Measurements from ENCODE around the gene PLOD1.
"Not testable (repeated sequence)": the region's sequence is repeated elsewhere in the genome, so short reads cannot be mapped to it uniquely, and the experiment has no call there.

The PLOD1 gene

DNA sequence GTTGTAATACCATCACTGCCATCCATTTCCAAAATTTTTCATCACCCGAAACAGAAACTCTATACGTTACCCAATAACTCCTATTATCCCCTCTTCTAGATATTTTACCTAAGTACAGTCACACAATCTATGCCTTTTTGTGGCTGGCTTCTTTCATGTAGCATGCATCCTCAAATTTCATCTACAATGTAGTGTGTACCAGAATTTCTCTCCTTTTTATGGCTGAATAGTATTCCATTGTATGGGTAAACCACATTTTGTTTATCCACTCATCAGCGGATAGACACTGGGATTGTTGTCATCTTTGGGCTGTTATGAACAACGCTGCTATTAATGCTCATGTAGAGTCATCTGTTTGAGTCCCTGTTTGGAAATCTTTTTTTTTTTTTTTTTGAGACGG lies 29.5 kb upstream of the PLOD1 start:
- no peak overlapping the region for H3K4me3 ChIP-seq (ENCODE audit: low read depth, low read length)
- TF ChIP-seq, protein P1, sequence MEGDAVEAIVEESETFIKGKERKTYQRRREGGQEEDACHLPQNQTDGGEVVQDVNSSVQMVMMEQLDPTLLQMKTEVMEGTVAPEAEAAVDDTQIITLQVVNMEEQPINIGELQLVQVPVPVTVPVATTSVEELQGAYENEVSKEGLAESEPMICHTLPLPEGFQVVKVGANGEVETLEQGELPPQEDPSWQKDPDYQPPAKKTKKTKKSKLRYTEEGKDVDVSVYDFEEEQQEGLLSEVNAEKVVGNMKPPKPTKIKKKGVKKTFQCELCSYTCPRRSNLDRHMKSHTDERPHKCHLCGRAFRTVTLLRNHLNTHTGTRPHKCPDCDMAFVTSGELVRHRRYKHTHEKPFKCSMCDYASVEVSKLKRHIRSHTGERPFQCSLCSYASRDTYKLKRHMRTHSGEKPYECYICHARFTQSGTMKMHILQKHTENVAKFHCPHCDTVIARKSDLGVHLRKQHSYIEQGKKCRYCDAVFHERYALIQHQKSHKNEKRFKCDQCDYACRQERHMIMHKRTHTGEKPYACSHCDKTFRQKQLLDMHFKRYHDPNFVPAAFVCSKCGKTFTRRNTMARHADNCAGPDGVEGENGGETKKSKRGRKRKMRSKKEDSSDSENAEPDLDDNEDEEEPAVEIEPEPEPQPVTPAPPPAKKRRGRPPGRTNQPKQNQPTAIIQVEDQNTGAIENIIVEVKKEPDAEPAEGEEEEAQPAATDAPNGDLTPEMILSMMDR (conservative IDR thresholded peaks at IDR 0.05; ENCODE audit: low read depth, low read length): no peak
- DNase-seq (ENCODE audit: low read depth): no peak

DNA sequence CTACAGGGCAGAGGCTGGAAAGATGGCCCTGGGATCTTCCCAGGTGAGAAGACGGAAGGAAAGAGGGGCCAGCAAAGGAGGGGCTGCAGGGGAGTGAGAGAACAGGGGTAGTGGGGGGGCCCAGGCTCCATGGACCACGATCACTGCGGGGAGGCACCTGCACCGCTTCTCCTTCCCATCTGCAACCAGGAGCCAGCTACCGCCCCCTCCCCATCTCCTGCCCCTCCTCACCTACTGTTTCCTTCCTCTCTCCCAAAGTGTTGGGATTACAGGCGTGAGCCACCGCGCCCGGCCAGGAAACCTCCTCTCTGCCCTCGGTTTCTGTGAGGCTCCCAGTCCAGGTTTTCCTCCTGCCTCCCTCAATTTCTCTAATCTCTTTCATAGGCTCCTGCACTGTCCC lies 27.6 kb upstream of the PLOD1 start:
- no peak overlapping the region for H3K4me3 ChIP-seq (ENCODE audit: low read depth, low read length)
- DNase-seq (ENCODE audit: low read depth): no peak
- TF ChIP-seq, protein P1 (conservative IDR thresholded peaks at IDR 0.05; ENCODE audit: low read depth, low read length): no peak

DNA sequence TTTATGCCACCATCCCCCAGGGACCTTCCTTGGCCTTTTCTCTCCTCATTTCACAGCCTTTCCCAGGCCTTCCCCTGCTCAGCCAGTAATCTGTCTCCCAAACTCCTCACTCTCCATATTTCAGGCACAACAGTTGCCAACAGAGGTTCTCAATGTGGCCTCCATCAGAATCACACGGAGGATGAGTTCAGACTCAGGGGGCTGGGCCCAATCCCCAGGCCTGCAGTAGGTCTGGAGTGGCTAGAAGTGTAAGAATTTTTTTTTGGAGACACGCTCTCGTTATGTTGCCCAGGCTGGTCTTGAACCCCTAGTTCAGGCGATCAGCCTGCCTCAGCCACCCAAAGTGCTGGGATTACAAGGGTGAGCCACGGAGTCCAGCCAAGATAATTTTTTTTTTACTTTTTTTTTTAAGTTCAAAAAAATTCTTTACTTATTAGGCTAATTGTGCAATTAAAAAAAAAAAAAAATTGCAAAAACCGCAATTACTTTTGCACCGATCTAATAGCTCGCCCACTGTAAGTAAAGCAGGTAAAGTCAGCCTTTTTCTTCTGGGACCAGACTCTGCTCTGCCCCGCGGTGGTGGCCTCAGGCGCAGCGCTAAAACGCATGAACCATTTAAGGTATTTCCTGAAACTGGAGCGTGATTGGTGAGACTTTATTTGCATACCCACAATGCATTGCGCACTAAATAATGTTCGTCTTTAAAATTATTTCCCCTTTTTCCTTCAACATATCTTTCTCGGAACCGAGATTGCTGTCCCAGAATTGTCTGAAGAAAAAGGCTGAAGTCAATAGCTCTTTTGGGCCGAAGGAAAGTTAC lies 27.0 kb upstream of the PLOD1 start:
- DNase-seq (ENCODE audit: low read depth): peak; percentile 97
- H3K4me3 ChIP-seq (ENCODE audit: low read depth, low read length): no peak overlapping the region
- TF ChIP-seq, protein P1 (conservative IDR thresholded peaks at IDR 0.05; ENCODE audit: low read depth, low read length): peak; percentile 92

DNA sequence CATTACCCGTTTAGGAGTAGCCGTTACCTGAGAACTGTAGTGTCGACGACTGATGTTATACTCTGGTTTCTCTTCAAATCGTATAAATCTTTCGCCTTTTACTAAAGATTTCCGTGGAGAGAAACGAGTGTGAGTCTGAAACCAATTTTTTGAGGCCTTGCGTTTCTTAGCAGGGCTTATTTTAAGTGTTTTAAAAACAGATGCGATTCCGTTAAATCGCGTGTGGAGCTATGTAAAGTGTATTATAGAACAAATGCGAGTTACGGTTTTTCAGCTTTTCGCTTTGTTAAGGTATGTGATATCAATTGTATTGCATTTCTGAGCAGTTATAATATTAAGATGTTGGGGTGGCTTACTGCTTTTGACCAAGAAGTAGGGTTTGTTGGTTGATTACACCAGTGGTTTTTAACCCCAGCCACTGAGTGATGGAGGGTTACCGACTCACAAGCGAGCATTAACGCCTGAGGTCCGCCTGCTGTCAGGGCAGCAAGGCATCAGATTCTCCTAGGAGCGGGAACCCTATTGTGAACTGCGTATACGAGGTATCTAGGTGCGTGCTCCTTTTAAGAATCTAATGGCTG lies 26.3 kb upstream of the PLOD1 start:
- peak overlapping the region; percentile 67 for H3K4me3 ChIP-seq (ENCODE audit: low read depth, low read length)
- peak; percentile 98 for DNase-seq (ENCODE audit: low read depth)
- TF ChIP-seq, protein P1 (conservative IDR thresholded peaks at IDR 0.05; ENCODE audit: low read depth, low read length): no peak

DNA sequence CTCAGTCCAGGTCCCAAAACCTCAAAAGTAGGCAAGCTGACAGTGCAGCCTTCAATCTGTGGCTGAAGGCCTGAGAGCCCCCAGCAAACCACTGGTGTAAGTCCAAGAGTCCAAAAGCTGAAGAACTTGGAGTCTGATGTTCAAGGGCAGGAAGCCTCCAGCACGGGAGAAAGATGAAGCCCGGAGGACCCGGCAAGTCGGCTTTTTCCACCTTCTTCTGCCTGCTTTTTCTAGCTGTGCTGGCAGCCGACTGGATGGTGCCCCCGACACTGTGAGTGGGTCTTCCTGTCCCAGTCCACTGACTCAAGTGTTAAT lies 23.6 kb upstream of the PLOD1 start:
- DNase-seq (ENCODE audit: low read depth); H3K4me3 ChIP-seq (ENCODE audit: low read depth, low read length): not testable (repeated sequence)

DNA sequence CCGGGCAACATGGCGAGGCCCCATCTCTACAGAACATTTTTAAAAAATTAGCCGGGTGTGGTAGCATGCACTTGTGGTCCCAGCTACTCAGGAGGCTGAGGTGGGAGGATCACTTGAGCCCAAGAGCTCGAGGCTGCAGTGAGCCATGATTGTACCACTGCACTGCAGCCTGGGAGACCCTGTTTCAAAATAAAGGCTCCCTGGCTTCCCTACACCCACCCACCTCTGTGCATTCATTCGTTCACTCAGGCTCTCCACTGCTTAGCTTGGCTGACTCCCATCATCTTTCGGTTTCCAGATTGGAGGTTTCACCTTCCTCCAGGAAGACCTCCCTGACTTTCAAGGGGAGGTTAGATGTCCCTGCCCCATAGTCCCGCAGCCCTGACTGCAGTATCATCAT lies 22.5 kb upstream of the PLOD1 start:
- no peak overlapping the region for H3K4me3 ChIP-seq (ENCODE audit: low read depth, low read length)
- TF ChIP-seq, protein P1 (conservative IDR thresholded peaks at IDR 0.05; ENCODE audit: low read depth, low read length): no peak
- no peak for DNase-seq (ENCODE audit: low read depth)

DNA sequence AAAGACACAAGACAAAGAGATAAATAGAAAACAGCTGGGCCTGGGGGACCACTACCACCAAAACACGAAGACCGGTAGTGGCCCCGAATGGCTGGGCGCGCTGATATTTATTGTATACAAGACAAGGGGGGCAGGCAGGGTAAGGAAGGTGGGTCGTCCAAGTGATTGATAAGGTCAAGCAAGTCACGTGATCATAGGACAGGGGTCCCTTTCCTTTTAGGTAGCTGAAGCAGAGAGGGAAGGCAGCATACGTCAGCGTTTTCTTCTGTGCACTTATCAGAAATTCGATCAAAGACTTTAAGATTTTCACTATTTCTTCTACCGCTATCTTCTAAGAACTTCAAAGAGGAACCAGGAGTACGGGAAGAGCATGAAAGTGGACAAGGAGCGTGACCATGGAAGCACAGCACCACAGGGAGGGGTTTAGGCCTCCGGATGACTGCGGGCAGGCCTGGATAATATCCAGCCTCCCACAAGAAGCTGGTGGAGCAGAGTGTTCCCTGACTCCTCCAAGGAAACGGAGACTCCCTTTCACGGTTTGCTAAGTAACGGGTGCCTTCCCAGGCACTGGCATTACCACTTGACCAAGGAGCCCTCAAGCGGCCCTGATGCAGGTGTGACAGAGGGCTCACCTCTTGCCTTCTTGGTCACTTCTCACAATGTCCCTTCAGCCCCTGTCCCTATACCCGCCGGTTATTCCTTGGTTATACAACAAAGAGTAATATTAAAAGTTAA lies 21.9 kb upstream of the PLOD1 start:
- DNase-seq (ENCODE audit: low read depth); H3K4me3 ChIP-seq (ENCODE audit: low read depth, low read length): not testable (repeated sequence)

DNA sequence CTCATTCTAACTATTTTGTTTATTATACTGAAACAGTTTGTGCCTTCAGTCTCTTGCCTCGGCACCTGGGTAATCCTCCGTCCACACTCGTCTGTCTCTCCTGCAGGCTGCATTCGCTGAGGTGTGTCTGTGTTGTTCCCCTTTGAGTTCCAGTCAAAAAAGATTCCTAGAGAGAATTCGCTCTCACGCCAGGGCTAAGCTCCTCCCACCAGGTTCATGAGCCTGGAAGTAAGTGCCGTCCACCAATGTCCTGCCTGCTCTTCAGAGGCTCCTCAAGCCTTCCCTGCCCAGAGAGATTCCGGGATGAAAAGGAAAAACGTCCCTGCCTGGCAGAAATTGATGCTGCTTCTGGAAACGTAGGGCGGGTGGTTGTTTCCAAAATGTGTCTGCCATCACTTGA lies 21.2 kb upstream of the PLOD1 start:
- no peak overlapping the region for H3K4me3 ChIP-seq (ENCODE audit: low read depth, low read length)
- TF ChIP-seq, protein P1 (conservative IDR thresholded peaks at IDR 0.05; ENCODE audit: low read depth, low read length): no peak
- no peak for DNase-seq (ENCODE audit: low read depth)

All from choroid plexus epithelial cell (primary cell).